Measurements from ENCODE around the gene NAALADL2.
"Not testable (repeated sequence)": the region's sequence is repeated elsewhere in the genome, so short reads cannot be mapped to it uniquely, and the experiment has no call there.

The NAALADL2 gene

GRCh38 chr3:175070946-175071345 lies 211.8 kb downstream of the NAALADL2 start:
- DNase-seq (ENCODE audit: low read depth in 2 of 2), result no peak

GRCh38 chr3:175073219-175073905 lies 214.2 kb downstream of the NAALADL2 start:
- DNase-seq (ENCODE audit: low read depth in 2 of 2), result no peak

- DNase-seq (ENCODE audit: low read depth in 2 of 2), result no peak
Measured at GRCh38 chr3:175075269-175075668, 216.1 kb downstream of the NAALADL2 start.

- DNase-seq (ENCODE audit: low read depth in 2 of 2), result no peak
Measured at GRCh38 chr3:175077216-175077615, 218.1 kb downstream of the NAALADL2 start.

GRCh38 chr3:175082631-175083030 lies 223.5 kb downstream of the NAALADL2 start:
- DNase-seq (ENCODE audit: low read depth in 2 of 2), result no peak

- not testable (repeated sequence) for DNase-seq (ENCODE audit: low read depth in 2 of 2)
Measured at GRCh38 chr3:175087128-175087527, 228.0 kb downstream of the NAALADL2 start.

- no peak for DNase-seq (ENCODE audit: low read depth in 2 of 2)
Measured at GRCh38 chr3:175088766-175089380, 229.7 kb downstream of the NAALADL2 start.

GRCh38 chr3:175091426-175092114 lies 232.4 kb downstream of the NAALADL2 start:
- no peak for DNase-seq (ENCODE audit: low read depth in 2 of 2)

GRCh38 chr3:175093748-175094147 lies 234.6 kb downstream of the NAALADL2 start:
- DNase-seq (ENCODE audit: low read depth in 2 of 2), result no peak

- no peak for DNase-seq (ENCODE audit: low read depth in 2 of 2)
Measured at GRCh38 chr3:175094344-175094743, 235.2 kb downstream of the NAALADL2 start.

- no peak for DNase-seq (ENCODE audit: low read depth in 2 of 2)
Measured at GRCh38 chr3:175098644-175099043, 239.5 kb downstream of the NAALADL2 start.

GRCh38 chr3:175102161-175102560 lies 243.0 kb downstream of the NAALADL2 start:
- DNase-seq (ENCODE audit: low read depth in 2 of 2), result no peak

GRCh38 chr3:175103298-175103697 lies 244.2 kb downstream of the NAALADL2 start:
- no peak for DNase-seq (ENCODE audit: low read depth in 2 of 2)

- no peak for DNase-seq (ENCODE audit: low read depth in 2 of 2)
Measured at GRCh38 chr3:175105066-175105465, 245.9 kb downstream of the NAALADL2 start.

- DNase-seq (ENCODE audit: low read depth in 2 of 2), result no peak
Measured at GRCh38 chr3:175107231-175107630, 248.1 kb downstream of the NAALADL2 start.

- DNase-seq (ENCODE audit: low read depth in 2 of 2), result no peak
Measured at GRCh38 chr3:175107995-175108394, 248.9 kb downstream of the NAALADL2 start.

GRCh38 chr3:175108613-175109151 lies 249.5 kb downstream of the NAALADL2 start:
- no peak for DNase-seq (ENCODE audit: low read depth in 2 of 2)

GRCh38 chr3:175111036-175111435 lies 251.9 kb downstream of the NAALADL2 start:
- DNase-seq (ENCODE audit: low read depth in 2 of 2), result no peak

- DNase-seq (ENCODE audit: low read depth in 2 of 2), result no peak
Measured at GRCh38 chr3:175118382-175118941, 259.3 kb downstream of the NAALADL2 start.

GRCh38 chr3:175121225-175121624 lies 262.1 kb downstream of the NAALADL2 start:
- no peak for DNase-seq (ENCODE audit: low read depth in 2 of 2)

- DNase-seq (ENCODE audit: low read depth in 2 of 2), result no peak
Measured at GRCh38 chr3:175127075-175127662, 268.0 kb downstream of the NAALADL2 start.

GRCh38 chr3:175129126-175129525 lies 270.0 kb downstream of the NAALADL2 start:
- DNase-seq (ENCODE audit: low read depth in 2 of 2), result no peak

All from activated CD8-positive, alpha-beta memory T cell treated with anti-CD3 and anti-CD28 coated beads for 4 hours (primary cell).